Measurements from ENCODE around the gene ANKMY1.

DNA sequence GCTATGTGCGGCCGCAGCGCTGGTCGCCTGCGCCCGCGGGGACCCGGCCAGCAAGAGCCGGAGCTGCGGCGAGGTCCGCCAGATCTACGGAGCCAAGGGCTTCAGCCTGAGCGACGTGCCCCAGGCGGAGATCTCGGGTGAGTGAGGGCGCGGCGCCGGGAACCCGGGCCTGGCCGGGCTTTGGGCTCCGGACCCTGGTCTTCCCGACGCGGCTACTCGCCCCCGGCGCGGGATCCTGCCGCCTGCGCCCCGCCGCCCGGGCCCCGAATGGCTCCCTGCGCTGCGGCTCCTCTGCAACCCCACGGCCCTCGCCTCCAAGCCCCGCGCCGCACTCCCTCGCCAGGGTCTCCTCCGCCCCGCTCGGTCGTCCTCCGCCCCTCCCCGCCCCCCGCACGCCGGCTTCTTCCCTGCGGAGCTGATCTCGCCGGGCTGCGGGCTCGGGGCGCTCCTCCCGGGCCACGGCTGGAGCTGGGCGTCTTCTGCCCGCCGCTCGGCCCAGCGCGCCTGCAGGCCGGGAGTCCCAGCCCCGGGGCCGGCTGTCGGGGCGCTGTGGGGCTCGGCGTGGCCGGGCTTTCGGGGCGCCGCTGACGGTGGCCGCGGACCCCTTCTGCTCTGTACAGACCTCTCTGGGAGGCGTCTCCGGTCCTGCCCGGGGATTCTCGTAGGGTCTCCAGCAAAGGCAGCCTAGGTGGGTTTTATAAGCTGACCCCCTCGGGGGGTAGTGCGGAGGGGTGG, 121.7 kb downstream of the ANKMY1 start:
- TF ChIP-seq CTCF (IDR thresholded peaks at IDR 0.05) (no peak), POLR2A (IDR thresholded peaks at IDR 0.05) (no peak)

All from testis (tissue), 2 donors.